Uterus (tissue), 2 donors: ENCODE data around the gene EPB41L2.
A peak's percentile ranks its signal among the peaks of the same experiment; 100 is the strongest.

Experiments
- POLR2A ChIP-seq, 2 donors: fragments of 450-650 bp; IDR thresholded peaks; one replicate each; pipeline ENCODE4 v1.6.1; 2016; ENCODE audit warnings: antibody characterized with exemption in 2 of 2, mild to moderate bottlenecking in 1 of 2, moderate library complexity in 1 of 2
- TF ChIP-seq, protein P1 (sequence below), 4 experiments: fragments of 200-600 bp in 2 of 4; fragments of 450-650 bp in 2 of 4; sonication (generic) in 2 of 4; IDR thresholded peaks; one replicate each; pipeline ENCODE4 v1.5.1; 2016 to 2019; ENCODE audit warnings: antibody characterized with exemption in 4 of 4, mild to moderate bottlenecking in 2 of 4, moderate library complexity in 1 of 4

DNA sequence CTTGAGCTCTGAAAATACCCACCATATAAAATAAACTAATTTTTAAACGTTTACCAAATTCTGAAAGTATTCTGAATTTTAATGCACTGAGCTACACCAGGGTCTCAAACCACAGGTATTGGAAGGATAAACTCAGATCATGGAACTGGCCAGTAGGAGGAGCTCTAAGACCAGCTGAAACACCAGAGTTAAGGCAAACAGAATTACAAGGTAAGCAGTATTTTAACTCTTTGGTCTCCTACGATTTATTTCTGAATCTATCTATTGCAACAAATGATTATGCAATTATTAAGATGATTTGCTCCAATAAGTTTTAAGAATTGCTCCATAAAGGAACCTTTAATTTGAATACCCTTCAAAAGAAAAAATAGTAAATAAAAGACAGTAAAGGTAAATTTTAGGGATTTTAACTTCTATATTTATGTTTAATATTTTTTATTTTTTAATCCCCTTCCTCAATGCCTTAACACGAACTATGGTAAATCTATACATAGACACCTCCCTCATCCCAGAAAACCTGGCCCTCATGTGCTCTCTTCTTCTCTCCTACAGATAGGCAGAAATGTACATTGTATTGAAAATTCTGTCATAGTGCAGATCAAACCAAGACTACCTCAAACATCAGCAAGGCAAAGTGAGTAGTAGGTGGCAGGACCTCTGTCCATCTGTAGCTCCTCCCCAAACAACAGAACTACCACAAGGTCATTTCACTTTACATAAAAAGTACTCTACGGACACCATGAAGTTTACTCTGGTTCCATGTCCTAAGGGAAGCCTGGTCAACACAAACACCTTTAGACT, 177.5 kb downstream of the EPB41L2 start:
- TF ChIP-seq POLR2A (IDR thresholded peaks at IDR 0.05) = no peak
- TF ChIP-seq, protein P1, sequence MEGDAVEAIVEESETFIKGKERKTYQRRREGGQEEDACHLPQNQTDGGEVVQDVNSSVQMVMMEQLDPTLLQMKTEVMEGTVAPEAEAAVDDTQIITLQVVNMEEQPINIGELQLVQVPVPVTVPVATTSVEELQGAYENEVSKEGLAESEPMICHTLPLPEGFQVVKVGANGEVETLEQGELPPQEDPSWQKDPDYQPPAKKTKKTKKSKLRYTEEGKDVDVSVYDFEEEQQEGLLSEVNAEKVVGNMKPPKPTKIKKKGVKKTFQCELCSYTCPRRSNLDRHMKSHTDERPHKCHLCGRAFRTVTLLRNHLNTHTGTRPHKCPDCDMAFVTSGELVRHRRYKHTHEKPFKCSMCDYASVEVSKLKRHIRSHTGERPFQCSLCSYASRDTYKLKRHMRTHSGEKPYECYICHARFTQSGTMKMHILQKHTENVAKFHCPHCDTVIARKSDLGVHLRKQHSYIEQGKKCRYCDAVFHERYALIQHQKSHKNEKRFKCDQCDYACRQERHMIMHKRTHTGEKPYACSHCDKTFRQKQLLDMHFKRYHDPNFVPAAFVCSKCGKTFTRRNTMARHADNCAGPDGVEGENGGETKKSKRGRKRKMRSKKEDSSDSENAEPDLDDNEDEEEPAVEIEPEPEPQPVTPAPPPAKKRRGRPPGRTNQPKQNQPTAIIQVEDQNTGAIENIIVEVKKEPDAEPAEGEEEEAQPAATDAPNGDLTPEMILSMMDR (IDR thresholded peaks at IDR 0.05) = peak; percentile 88 to 95 (median 92)
